HG03354 (cell line): Measurements from ENCODE around the gene AFF3.
"Not testable (repeated sequence)": the region's sequence is repeated elsewhere in the genome, so short reads cannot be mapped to it uniquely, and the experiment has no call there.

Experiments used
- ATAC-seq: cut with Tn5 transposase; IDR thresholded peaks from one replicate; pipeline ENCODE4 v1.9.1; 2021; ENCODE audit warnings: mild to moderate bottlenecking; ENCODE audit not compliant: unreplicated experiment, poor library complexity, severe bottlenecking

The AFF3 gene

GRCh38 chr2:99949530-99949929 lies 192.9 kb downstream of the AFF3 start:
- no peak for ATAC-seq

- ATAC-seq, result no peak
These were observed 194.4 kb downstream of the AFF3 start for GRCh38 chr2:99948010-99948409.

- not testable (repeated sequence) for ATAC-seq
These were observed 195.0 kb downstream of the AFF3 start for GRCh38 chr2:99947366-99947765.

GRCh38 chr2:99944019-99944418 lies 198.4 kb downstream of the AFF3 start:
- ATAC-seq, result no peak

DNA sequence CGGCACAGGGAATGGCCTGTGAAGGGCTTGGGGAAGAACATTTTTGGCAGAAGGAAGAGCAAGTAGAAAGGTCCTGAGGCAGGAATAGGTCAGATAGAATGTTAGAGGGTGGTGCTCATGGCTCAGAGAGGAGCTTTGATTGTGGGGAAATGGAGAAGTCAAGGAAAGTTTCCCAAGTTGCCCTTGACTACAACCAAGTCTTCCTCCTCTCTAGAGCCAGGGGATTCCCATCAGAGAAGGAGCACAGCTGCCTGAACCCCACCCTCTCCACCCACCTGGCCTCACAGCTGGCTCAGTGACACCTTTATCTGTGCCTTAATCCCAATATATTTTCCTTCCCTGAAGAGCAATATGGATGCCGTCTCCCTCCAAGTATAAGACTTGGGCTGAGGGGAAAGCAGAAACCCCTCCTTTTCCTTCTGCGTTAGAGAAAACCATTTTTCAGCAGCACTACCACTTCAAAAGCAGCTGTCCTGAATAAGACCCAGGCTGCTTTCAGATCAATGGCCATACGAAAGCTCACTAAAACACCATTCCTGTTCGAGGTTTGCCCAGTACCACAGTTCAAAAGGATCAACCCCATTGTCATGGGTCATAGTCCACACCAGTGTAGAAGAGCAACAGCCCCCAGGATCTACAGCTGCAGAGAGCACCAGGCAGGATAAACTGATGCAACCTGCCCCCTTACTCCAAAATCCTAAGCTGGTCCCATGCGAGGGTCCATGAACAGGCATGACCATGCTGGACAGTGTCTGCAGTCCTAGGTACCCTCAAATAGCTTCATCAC lies 199.6 kb downstream of the AFF3 start:
- no peak for ATAC-seq

- ATAC-seq, result no peak
These were observed 201.4 kb downstream of the AFF3 start for GRCh38 chr2:99940963-99941362.

DNA sequence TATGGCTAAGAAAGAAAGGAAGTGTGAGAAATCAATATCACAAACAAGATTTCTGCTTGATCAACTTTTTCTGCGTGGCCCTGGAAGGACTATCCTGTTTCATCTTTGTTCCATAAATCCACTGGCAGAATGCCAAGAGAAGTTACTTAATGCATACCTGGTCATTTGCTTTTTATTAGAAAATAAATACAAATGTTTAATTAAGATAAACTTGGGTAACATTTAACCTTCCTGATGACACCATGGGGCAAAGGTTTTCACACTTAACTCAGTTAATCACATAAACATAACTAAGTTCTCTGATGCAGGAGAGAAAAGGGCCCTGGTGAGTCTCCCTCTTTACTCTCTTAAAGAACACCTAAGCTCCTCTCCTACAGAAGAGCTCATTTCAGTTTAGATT lies 203.3 kb downstream of the AFF3 start:
- ATAC-seq, result no peak

GRCh38 chr2:99938250-99938649 lies 204.1 kb downstream of the AFF3 start:
- no peak for ATAC-seq

GRCh38 chr2:99936065-99936464 lies 206.3 kb downstream of the AFF3 start:
- ATAC-seq, result no peak

DNA sequence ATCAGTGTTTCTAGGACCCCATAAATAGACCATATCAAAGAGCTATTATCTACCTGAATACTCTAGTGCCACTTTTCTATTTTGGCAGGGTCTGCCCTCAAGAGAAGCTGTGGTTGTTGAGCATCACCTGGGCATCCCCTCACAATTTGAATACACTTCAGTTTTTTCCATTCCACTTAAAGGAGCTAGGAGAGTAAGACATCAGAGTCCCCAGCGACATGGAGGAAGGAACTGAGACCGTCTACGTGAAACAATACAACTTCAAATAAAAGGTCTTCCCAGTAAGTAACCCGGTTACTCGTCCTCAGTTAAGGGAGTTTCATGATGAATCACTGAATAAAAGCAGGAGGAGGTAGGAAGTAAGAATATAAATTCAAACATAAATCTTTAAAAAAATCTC lies 206.7 kb downstream of the AFF3 start:
- no peak for ATAC-seq

- ATAC-seq, result no peak
These were observed 208.3 kb downstream of the AFF3 start for GRCh38 chr2:99933894-99934650.

DNA sequence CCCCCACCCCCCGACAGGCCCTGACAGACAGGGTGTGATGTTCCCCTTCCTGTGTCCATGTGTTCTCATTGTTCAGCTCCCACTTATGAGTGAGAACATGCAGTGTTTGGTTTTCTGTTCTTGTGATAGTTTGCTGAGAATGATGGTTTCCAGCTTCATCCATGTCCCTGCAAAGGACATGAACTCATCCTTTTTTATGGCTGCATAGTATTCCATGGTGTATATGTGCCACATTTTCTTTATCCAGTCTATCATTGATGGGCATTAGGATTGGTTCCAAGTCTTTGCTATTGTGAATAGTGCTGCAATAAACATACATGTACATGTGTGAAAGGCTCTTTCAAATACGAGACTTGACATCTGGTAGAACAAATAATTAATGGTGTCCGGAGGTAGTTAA lies 208.9 kb downstream of the AFF3 start:
- ATAC-seq, result not testable (repeated sequence)

GRCh38 chr2:99928470-99929053 lies 213.8 kb downstream of the AFF3 start:
- ATAC-seq, result no peak

DNA sequence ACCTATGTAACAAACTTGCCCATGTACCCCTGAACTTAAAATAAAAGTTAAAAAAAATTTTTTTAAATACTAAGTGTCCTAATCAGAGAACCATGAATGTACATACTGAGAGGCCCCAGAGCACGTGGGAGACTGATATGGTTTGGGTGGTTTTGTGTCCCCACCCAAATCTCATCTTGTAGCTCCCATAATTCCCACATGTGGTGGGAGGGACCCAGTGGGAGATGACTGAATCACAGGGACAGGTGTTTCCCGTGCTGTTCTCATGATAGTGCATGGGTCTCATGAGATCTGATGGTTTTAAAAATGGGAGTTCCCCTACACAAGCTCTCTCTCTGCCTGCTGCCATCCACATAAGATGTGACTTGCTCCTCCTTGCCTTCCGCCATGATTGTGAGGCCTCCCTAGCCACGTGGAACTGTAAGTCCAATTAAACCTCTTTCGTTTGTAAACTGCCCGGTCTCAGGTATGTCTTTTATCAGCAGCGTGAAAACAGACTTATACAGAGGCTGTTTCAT lies 214.6 kb downstream of the AFF3 start:
- ATAC-seq, result not testable (repeated sequence)

DNA sequence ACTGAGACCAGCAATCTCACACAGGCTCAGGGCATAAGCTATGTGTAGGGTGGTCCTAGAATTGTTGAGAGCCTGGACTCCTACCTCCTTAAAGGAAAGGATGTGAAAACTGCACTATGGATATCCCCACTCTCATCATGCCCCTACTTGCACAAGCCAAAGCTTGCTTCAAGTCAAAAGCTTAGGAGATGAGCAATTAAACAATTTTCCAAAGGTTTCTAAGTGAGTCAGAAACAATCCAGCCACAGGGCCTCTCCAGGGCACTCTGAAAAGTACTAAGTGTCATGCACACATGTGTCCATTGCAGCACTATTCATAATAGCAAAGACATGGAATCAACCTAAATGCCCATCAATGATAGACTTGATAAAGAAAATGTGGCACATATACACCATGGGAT lies 215.4 kb downstream of the AFF3 start:
- no peak for ATAC-seq

DNA sequence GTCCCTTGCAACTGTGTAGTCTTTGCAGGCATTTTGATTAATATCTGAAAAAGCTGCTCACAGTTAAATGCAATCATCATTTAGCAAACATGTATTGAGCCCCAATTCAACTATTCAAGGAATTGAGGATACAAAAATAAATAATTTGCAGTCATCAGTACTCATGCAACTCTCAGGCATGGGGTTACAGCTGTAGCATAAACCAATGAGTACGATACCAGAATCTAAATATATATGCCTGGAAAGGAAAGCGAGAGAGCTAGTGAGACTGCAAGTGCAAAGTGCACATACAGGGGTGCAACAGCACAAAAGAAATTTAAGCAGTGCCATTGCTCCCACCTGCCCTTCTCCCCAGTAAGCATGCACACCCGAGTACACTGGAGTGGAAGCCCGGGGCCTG lies 216.4 kb downstream of the AFF3 start:
- ATAC-seq, result no peak

- ATAC-seq, result no peak
These were observed 219.7 kb downstream of the AFF3 start for GRCh38 chr2:99922664-99923063.

DNA sequence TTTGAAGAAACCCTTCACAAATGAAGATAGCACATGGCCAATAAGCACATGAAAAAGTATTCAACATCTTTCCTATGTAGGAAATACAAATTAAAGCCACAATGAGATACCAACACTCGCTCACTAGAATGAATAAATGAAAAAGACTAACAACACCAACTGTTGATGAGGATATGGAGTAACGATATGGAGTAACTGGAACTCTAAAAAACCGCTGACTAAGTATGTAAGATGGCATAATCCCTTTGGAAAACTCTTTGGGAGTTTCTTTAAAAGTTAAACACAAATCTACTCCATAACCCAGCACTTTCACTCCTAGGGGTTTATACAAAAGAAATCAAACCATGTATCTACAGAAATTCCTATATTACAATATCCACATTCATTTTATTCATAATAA lies 220.5 kb downstream of the AFF3 start:
- no peak for ATAC-seq

GRCh38 chr2:99918389-99918788 lies 224.0 kb downstream of the AFF3 start:
- no peak for ATAC-seq

DNA sequence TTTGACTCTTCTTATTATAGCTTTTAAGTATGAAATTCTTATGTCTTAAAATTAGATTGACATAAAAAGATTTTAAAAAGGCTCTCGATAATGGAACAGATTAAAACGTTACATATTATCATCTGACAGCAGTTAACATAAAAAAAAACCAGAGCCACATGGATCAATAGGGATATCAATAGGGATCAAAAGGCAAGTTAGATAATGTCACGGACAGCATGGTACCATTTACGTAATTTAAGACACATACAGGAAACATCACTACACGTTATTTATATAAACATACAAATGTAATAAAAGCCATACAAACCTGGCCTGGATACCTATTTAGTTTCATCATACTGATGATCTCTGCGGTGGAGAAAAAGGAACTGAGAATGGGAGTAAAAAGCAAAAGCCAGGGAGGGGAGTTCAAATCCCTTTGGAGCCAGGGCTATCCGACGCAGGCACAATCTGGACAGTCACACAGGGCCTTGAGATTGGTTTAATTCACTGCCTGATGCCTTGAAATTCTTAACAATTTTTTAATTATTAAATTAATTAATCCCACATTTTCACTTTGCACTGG lies 227.2 kb downstream of the AFF3 start:
- ATAC-seq, result no peak
